H1 (cell line): Measurements from ENCODE around the gene GSTO1. TPM values are rescaled to one million over a fixed set of nuclear protein-coding genes. Genes with fewer than 3 reads are reported as not detected.

Experiments
- CTCF ChIA-PET: fragments of 300-600 bp; sonication (Branson Sonifier 250); formaldehyde crosslinking; loops from one replicate; lab custom pipeline; 2021; ENCODE audit not compliant: partially characterized antibody; lab: Charles Lee
- POLR2A ChIA-PET: fragments of 300-600 bp; sonication (Branson Sonifier 250); formaldehyde crosslinking; loops from one replicate; lab custom pipeline; 2021; ENCODE audit warnings: inconsistent platforms; ENCODE audit not compliant: partially characterized antibody; lab: Charles Lee
- DNase-seq, 2 experiments: peaks; one replicate each; pipeline versions ENCODE4 v3.0.0 to v3.0.0-alpha.2; 2010 to 2022; ENCODE audit warnings: low spot score in 2 of 2, low read depth in 1 of 2, mixed read lengths in 1 of 2
- FAIRE-seq: peaks from 2 replicates; lab custom pipeline; 2011; peaks lifted over from hg19 to GRCh38; lab: Jason Lieb, UNC
- H2AFZ ChIP-seq: 2 replicates; pipeline ENCODE4 v1.8.1; 2012; ENCODE audit warnings: low read length, inconsistent platforms
- H2AK5ac ChIP-seq: 2 replicates; pipeline ENCODE4 v1.6.1; 2013; ENCODE audit warnings: low read depth, low read length
- H2BK120ac ChIP-seq: replicated peaks from 2 replicates; pipeline ENCODE3; 2013; ENCODE audit warnings: low read depth, low read length, inconsistent platforms
- H2BK12ac ChIP-seq: 2 replicates; pipeline ENCODE4 v1.6.1; 2013; ENCODE audit warnings: low read depth, low read length
- H2BK15ac ChIP-seq: 2 replicates; pipeline ENCODE4 v1.6.1; 2013; ENCODE audit warnings: low read length
- H2BK20ac ChIP-seq: 2 replicates; pipeline ENCODE4 v1.6.1; 2013; ENCODE audit warnings: low read length
- H2BK5ac ChIP-seq: 2 replicates; pipeline ENCODE4 v1.6.1; 2013; ENCODE audit warnings: low read depth, low read length
- H3K14ac ChIP-seq: 2 replicates; pipeline ENCODE4 v1.6.1; 2013; ENCODE audit warnings: inconsistent platforms; ENCODE audit not compliant: insufficient read length
- H3K18ac ChIP-seq: 2 replicates; pipeline ENCODE4 v1.6.1; 2013; ENCODE audit warnings: low read length; ENCODE audit errors: extremely low read depth
- H3K23ac ChIP-seq: 2 replicates; pipeline ENCODE4 v1.6.1; 2013; ENCODE audit warnings: inconsistent platforms; ENCODE audit not compliant: insufficient read length
- H3K23me2 ChIP-seq: 2 replicates; pipeline ENCODE4 v1.6.1; 2013; ENCODE audit warnings: low read depth, low read length
- H3K27ac ChIP-seq: 2 replicates; pipeline ENCODE4 v1.6.1; 2011; ENCODE audit warnings: low read depth, low read length, inconsistent platforms
- H3K27me3 ChIP-seq, 4 experiments: replicated peaks in 1 of 4; 1 replicate in 1 of 4; 2 replicates in 3 of 4; pipeline versions ENCODE4 v1.6.1 to v1.8.1; 2011 to 2013; ENCODE audit warnings: low read length in 3 of 4, mild to moderate bottlenecking in 3 of 4, inconsistent platforms in 2 of 4, mixed read lengths in 2 of 4, moderate library complexity in 1 of 4; ENCODE audit not compliant: control insufficient read depth in 3 of 4, insufficient read depth in 3 of 4; ENCODE audit errors: extremely low read depth in 1 of 4
- H3K36me3 ChIP-seq, 4 experiments: 2 replicates each; pipeline versions ENCODE4 v1.6.1 to v1.8.1; 2011 to 2013; ENCODE audit warnings: mild to moderate bottlenecking in 4 of 4, low read length in 3 of 4, moderate library complexity in 2 of 4, control low read depth in 1 of 4, inconsistent platforms in 1 of 4; ENCODE audit not compliant: insufficient read depth in 4 of 4, control insufficient read depth in 2 of 4
- H3K4ac ChIP-seq: replicated peaks from 2 replicates; pipeline ENCODE3; 2013; ENCODE audit warnings: low read length, low read depth, mixed read lengths, inconsistent platforms; ENCODE audit not compliant: insufficient read length
- H3K4me1 ChIP-seq, 4 experiments: replicated peaks in 1 of 4; 1 replicate in 1 of 4; 2 replicates in 3 of 4; pipeline versions ENCODE4 v1.6.1 to v1.8.1; 2011 to 2013; ENCODE audit warnings: low read length in 3 of 4, inconsistent platforms in 2 of 4, mixed read lengths in 1 of 4; ENCODE audit not compliant: insufficient read depth in 4 of 4, control insufficient read depth in 3 of 4
- H3K4me2 ChIP-seq, 2 experiments: 2 replicates each; pipeline versions ENCODE4 v1.6.1 to v1.8.1; 2011 to 2013; ENCODE audit warnings: low read depth in 2 of 2, low read length in 2 of 2, control low read depth in 1 of 2, inconsistent platforms in 1 of 2, mild to moderate bottlenecking in 1 of 2; ENCODE audit not compliant: insufficient read depth in 1 of 2
- H3K4me3 ChIP-seq, 4 experiments: fragments of 200-600, 300-600 bp in 1 of 4; sonication (generic), shearing (Covaris generic), sonication (Bioruptor Twin) in 1 of 4; 2 replicates each; pipeline versions ENCODE4 v1.5.1 to v1.8.1; 2011 to 2016; ENCODE audit warnings: low read length in 4 of 4, low read depth in 3 of 4, control low read depth in 2 of 4, inconsistent platforms in 2 of 4, mild to moderate bottlenecking in 2 of 4, mixed read lengths in 1 of 4, moderate library complexity in 1 of 4; ENCODE audit not compliant: insufficient read depth in 2 of 4; ENCODE audit errors: extremely low read depth in 1 of 4
- H3K56ac ChIP-seq: replicated peaks from 2 replicates; pipeline ENCODE3; 2013; ENCODE audit warnings: low read depth, mild to moderate bottlenecking, mixed read lengths, low read length, inconsistent platforms; ENCODE audit not compliant: insufficient read length
- H3K79me1 ChIP-seq: 2 replicates; pipeline ENCODE4 v1.6.1; 2013; ENCODE audit warnings: low read depth, low read length, control low read depth
- H3K79me2 ChIP-seq, 2 experiments: 2 replicates each; pipeline versions ENCODE4 v1.6.1 to v1.8.1; 2012 to 2013; ENCODE audit warnings: low read length in 2 of 2, mild to moderate bottlenecking in 2 of 2, inconsistent platforms in 1 of 2; ENCODE audit not compliant: insufficient read depth in 2 of 2, control insufficient read depth in 1 of 2
- H3K9ac ChIP-seq, 4 experiments: replicated peaks in 1 of 4; 1 replicate in 1 of 4; 2 replicates in 3 of 4; pipeline versions ENCODE4 v1.6.1 to v1.8.1; 2011 to 2013; ENCODE audit warnings: low read depth in 3 of 4, low read length in 3 of 4, control low read depth in 2 of 4, mild to moderate bottlenecking in 2 of 4, moderate library complexity in 2 of 4, inconsistent platforms in 1 of 4; ENCODE audit errors: extremely low read depth in 1 of 4
- H3K9me3 ChIP-seq, 2 experiments: 2 replicates each; pipeline versions ENCODE4 v1.6.1 to v1.8.1; 2012 to 2013; ENCODE audit warnings: mild to moderate bottlenecking in 2 of 2, moderate library complexity in 2 of 2, control low read depth in 1 of 2, inconsistent platforms in 1 of 2, low read depth in 1 of 2, low read length in 1 of 2, mixed read lengths in 1 of 2; ENCODE audit not compliant: insufficient read depth in 2 of 2
- H4K20me1 ChIP-seq, 2 experiments: replicated peaks in 1 of 2; 2 replicates each; pipeline versions ENCODE3 to v1.8.1; 2011 to 2013; ENCODE audit warnings: inconsistent platforms in 2 of 2, low read length in 2 of 2, mild to moderate bottlenecking in 1 of 2; ENCODE audit not compliant: insufficient read depth in 2 of 2, control insufficient read depth in 1 of 2
- H4K5ac ChIP-seq: 2 replicates; pipeline ENCODE4 v1.6.1; 2013; ENCODE audit warnings: low read length, low read depth, mixed read lengths, inconsistent platforms; ENCODE audit not compliant: insufficient read length
- H4K8ac ChIP-seq: 2 replicates; pipeline ENCODE4 v1.8.0; 2013; ENCODE audit warnings: mild to moderate bottlenecking, moderate library complexity, low read length, inconsistent platforms; ENCODE audit not compliant: insufficient read depth; ENCODE audit errors: extremely low read depth
- H4K91ac ChIP-seq: replicated peaks from 2 replicates; pipeline ENCODE3; 2013; ENCODE audit warnings: low read length, mixed read lengths, inconsistent platforms; ENCODE audit not compliant: insufficient read length
- CBX8 ChIP-seq: fragments of 300-800, 300-1000 bp; sonication (generic); IDR thresholded peaks from 2 replicates; pipeline ENCODE4 v1.7.1; 2016; ENCODE audit warnings: low read depth, low read length, borderline replicate concordance
- CEBPB ChIP-seq: IDR thresholded peaks from 2 replicates; pipeline ENCODE4 v1.6.1; 2012; ENCODE audit warnings: low read depth, low read length
- CTBP2 ChIP-seq: IDR thresholded peaks from 2 replicates; pipeline ENCODE4 v1.7.0; 2011; ENCODE audit warnings: borderline replicate concordance, mild to moderate bottlenecking, moderate library complexity, mixed read lengths, low read length; ENCODE audit not compliant: insufficient read depth, insufficient read length
- FOSL1 ChIP-seq: IDR thresholded peaks from 2 replicates; pipeline ENCODE4 v1.6.1; 2011; ENCODE audit warnings: mild to moderate bottlenecking, low read depth, low read length, moderate library complexity; ENCODE audit not compliant: insufficient read depth
- GABPA ChIP-seq: IDR thresholded peaks from 2 replicates; pipeline ENCODE4 v1.6.1; 2011; ENCODE audit warnings: mild to moderate bottlenecking, low read length, moderate library complexity, borderline replicate concordance; ENCODE audit not compliant: insufficient read depth
- HDAC2 ChIP-seq, 2 experiments: fragments of 300-600 bp in 1 of 2; sonication (generic) in 1 of 2; IDR thresholded peaks; 2 replicates each; pipeline ENCODE4 v1.6.1; 2011 to 2012; ENCODE audit warnings: low read depth in 2 of 2, low read length in 2 of 2, mild to moderate bottlenecking in 2 of 2, moderate library complexity in 2 of 2, borderline replicate concordance in 1 of 2, inconsistent platforms in 1 of 2
- KDM5A ChIP-seq: fragments of 200-600 bp; IDR thresholded peaks from 2 replicates; pipeline ENCODE4 v1.7.1; 2012; ENCODE audit warnings: mild to moderate bottlenecking, low read length, inconsistent platforms, mixed read lengths
- NRF1 ChIP-seq: IDR thresholded peaks from 2 replicates; pipeline ENCODE4 v1.6.1; 2011; ENCODE audit warnings: mild to moderate bottlenecking, low read depth, low read length, improper control_type of control experiment
- POU5F1 ChIP-seq: IDR thresholded peaks from 2 replicates; pipeline ENCODE4 v1.6.1; 2011; ENCODE audit warnings: low read depth, mild to moderate bottlenecking, low read length, moderate library complexity
- SAP30 ChIP-seq: fragments of 300-600 bp; sonication (generic); IDR thresholded peaks from 2 replicates; pipeline ENCODE4 v1.7.1; 2012; ENCODE audit warnings: low read length, moderate library complexity, mild to moderate bottlenecking, inconsistent platforms; ENCODE audit not compliant: insufficient read depth, insufficient replicate concordance
- SIN3A ChIP-seq, 2 experiments: IDR thresholded peaks in 1 of 2; conservative IDR thresholded peaks in 1 of 2; 2 replicates each; pipeline ENCODE4 v1.6.1; 2011 to 2012; ENCODE audit warnings: low read length in 2 of 2, improper control_type of control experiment in 1 of 2, low read depth in 1 of 2, mild to moderate bottlenecking in 1 of 2
- SUZ12 ChIP-seq: fragments of 200-600 bp; sonication (generic); IDR thresholded peaks from 2 replicates; pipeline ENCODE4 v1.6.1; 2012; ENCODE audit warnings: mild to moderate bottlenecking, inconsistent platforms, low read length, moderate library complexity, mixed read lengths
- WGBS, 2 experiments: shearing (Covaris generic) in 1 of 2; methylation state at CpG; one replicate each; pipeline versions ENCODE4 v1.1.6 to v1.1.7; 2013 to 2015; ENCODE audit warnings: low lambda C conversion rate in 2 of 2, mixed read lengths in 2 of 2, inconsistent platforms in 1 of 2, low coverage in 1 of 2, missing lambda C conversion rate in 1 of 2; ENCODE audit not compliant: insufficient replicate concordance in 2 of 2, insufficient coverage in 1 of 2, insufficient read length in 1 of 2; ENCODE audit errors: extremely low coverage in 1 of 2, missing lambda C conversion rate in 1 of 2; 5-methylcytosine and 5-hydroxymethylcytosine counted together
- polyA plus RNA-seq, 7 experiments: library from polyadenylated mRNA; depleted of rRNA in 3 of 7; stranded (reverse) in 5 of 7; unstranded in 2 of 7; fragments of >200 nt in 5 of 7; fragments of 200-250 nt in 2 of 7; gene quantifications; 1 replicate in 5 of 7; 2 replicates in 1 of 7; 4 replicates in 1 of 7; pipeline versions ENCODE4 v1.2.1 to v1.2.3, GENCODE V29; 2011 to 2013; ENCODE audit warnings: missing spikeins in 2 of 7, mixed read lengths in 2 of 7
- total RNA-seq: library from RNA; stranded (reverse); fragmentation: NEBNext Ultra II Directional; extraction: Animal tissue kit (Norgen Biotek cat#: 25700); gene quantifications from 2 replicates; pipeline ENCODE4 v1.2.1, GENCODE V29; 2021
- TF ChIP-seq, protein P1 (sequence below): IDR thresholded peaks from 2 replicates; pipeline ENCODE4 v1.6.1; 2012; ENCODE audit warnings: inconsistent platforms

The GSTO1 gene
- total and polyA plus RNA-seq, 2 of the 8 experiments (the other 6 are each of a cell fraction or from before 2014, with no cell fraction given) = 22.4 to 32.5 TPM

DNA sequence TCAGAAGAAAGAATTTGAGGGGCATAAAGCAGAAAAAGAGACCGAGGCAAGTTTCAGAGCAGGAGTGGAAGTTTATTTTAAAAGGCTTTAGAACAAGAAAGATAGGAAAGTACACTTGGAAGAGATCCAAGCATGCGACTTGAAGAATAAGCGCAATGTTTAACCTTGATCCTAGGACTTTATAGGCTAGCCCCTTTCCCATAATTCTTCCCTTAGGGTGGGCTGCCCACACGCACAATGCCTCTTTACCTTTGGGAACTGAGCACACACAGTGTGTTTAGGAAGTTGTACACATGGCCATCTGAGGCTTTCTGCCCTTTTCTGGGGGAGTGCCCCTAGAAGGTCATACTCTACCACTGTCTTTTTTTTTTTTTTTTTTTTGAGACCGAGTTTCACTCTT, 11.2 kb upstream of the GSTO1 start:
- no peaks in the 10 kb centered on the region for H3K79me2 ChIP-seq
- H4K91ac ChIP-seq = no peak overlapping the region
- 92% methylated on average over 4 of the region's 5 CpGs; no CpG with 5 or more reads in 1 of the 2 experiments for WGBS, 2 experiments
- H3K4me1 ChIP-seq = no peaks in the 10 kb centered on the region
- ChIA-PET CTCF (no interaction called here), POLR2A (no interaction called here)
- H2BK5ac ChIP-seq = no peak overlapping the region
- H4K8ac ChIP-seq = no peak overlapping the region
- H3K27me3 ChIP-seq = no peaks in the 10 kb centered on the region
- H3K56ac ChIP-seq = no peak overlapping the region
- H3K9me3 ChIP-seq = 0 out of 4 replicates have a peak, but pooled peaks cover 0 to 5% of the 10 kb centered on the region in 2 experiments
- H3K27ac ChIP-seq = no peak overlapping the region
- no peak overlapping the region for H2AFZ ChIP-seq
- no peak overlapping the region for H3K4me3 ChIP-seq
- no peak for DNase-seq
- no peak overlapping the region for H2BK120ac ChIP-seq
- H3K18ac ChIP-seq = no peak overlapping the region
- H3K23ac ChIP-seq = no peak overlapping the region
- no peak overlapping the region for H3K9ac ChIP-seq
- no peaks in the 10 kb centered on the region for H3K36me3 ChIP-seq
- H3K14ac ChIP-seq = no peak overlapping the region
- H4K5ac ChIP-seq = no peak overlapping the region
- no peak overlapping the region for H3K4me2 ChIP-seq
- no peak overlapping the region for H2AK5ac ChIP-seq
- no peaks in the 10 kb centered on the region for H3K23me2 ChIP-seq
- H3K4ac ChIP-seq = no peak overlapping the region
- H4K20me1 ChIP-seq = no peaks in the 10 kb centered on the region
- FAIRE-seq = no peak
- H2BK20ac ChIP-seq = no peak overlapping the region
- no peaks in the 10 kb centered on the region for H3K79me1 ChIP-seq
- H2BK12ac ChIP-seq = no peak overlapping the region
- no peak overlapping the region for H2BK15ac ChIP-seq
- TF ChIP-seq FOSL1 (no peak), SAP30 (no peak), CEBPB (no peak), POU5F1 (no peak), SIN3A (conservative IDR thresholded peaks at IDR 0.05 in 1 of 2, IDR thresholded peaks at IDR 0.05 in 1 of 2; ENCODE audit: low read depth in 1 of 2, low read length in 2 of 2) (no peak), KDM5A (no peak), NRF1 (no peak), HDAC2 (IDR thresholded peaks at IDR 0.05; ENCODE audit: borderline replicate concordance in 1 of 2, low read depth in 2 of 2, low read length in 2 of 2) (no peak), CBX8 (no peak), SUZ12 (no peak), CTBP2 (no peak), GABPA (no peak)
- TF ChIP-seq, protein P1, sequence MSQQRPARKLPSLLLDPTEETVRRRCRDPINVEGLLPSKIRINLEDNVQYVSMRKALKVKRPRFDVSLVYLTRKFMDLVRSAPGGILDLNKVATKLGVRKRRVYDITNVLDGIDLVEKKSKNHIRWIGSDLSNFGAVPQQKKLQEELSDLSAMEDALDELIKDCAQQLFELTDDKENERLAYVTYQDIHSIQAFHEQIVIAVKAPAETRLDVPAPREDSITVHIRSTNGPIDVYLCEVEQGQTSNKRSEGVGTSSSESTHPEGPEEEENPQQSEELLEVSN = no peak
